Fibroblast of upper back skin (primary cell): ENCODE measurements around the gene POU2F3.
A peak's percentile ranks its signal among the peaks of the same experiment; 100 is the strongest.

ENCODE experiments used
- DNase-seq: peaks from one replicate; pipeline ENCODE4 v3.0.0-alpha.2; 2013

Gene POU2F3

DNA sequence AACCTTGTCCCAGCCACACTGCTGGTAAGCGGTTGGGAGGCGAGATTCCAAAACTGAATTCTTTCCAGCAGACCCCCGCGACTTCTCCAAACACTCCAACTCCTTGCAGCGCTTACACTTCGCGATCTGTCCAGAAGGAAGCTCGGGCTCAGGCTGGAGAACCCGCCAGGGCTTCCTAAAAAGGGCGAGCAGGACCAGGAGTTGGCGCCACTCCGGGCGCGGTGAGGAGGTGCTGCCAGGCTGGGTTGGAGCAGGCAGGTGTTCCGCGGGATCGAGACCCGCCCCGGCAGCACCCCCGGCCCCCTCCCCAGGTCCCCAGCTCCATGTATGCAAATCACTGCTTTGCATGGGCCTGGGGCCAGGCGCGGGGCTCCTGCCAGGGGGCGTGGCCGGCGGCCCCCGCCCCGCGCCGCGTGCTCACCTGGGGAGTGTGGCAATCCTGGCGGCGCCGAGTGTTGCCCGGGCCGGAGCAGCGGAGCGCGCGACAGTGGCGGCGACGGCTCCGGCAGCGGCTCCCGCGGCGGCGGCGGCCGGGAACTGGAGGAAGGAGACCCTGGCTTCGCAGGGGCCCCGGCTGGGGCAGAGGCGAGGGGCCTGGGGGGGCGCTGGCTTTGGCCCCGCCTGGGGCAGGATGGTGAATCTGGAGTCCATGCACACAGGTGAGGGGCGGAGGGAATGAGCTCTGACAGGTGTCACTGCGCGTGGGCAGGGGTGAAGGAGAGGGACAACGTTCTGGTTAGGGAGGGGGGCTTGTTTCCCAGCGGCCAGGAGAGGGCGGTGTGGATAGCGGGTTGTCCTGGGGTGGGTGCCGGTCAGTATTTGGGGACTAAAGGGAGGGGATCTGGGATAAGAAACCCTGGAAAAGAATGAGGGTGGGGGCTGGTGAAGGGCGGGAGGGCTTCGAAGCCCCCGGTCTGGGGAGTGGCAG is at the start of gene POU2F3:
Gene POU2F3 (plus strand): TSS at position 428 of the 928 bp plus-strand sequence. CDS start 204 bp downstream, at position 632.
- DNase-seq: no peak

- DNase-seq: no peak
These were observed 48.9 kb upstream of the POU2F3 start for GRCh38 chr11:120191058-120191457.

DNA sequence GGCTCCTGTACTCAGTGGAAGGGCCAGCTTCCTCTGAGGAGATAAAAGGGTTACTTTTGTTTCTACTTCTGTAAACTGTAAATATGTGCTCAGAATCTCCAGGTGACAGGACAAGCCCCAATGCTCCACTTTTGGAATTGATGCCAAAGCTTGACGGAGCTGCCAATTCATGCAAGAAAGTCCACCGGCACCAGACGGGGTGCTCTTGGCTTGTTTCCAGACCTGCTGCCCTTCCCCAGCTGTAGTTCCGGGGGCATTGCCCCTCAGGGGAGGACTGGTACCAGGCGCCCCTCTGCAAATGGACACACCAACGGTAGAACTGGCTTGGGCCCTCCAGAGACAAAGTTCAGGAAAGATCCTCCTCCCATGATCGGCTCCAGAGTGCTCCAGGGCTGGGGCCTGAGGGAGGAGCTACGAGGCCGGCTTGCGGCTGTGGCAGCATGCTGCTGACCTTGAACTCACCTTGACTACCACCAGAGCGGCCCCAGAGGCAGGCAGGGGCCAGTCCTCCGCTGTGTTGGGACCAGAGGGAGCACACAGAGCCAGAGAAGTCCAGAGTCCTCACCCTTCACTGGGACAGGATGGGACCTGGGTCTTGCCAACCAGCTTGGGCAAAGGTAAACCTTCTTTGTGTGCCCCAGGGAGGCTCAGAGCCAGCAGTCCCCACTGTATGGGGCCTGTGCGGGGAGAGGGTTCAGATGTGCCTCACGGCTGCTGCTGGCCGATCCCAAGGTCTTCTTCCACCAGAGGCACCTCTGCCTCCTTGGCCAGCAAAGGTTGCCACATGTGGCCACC is 46.9 kb upstream of the POU2F3 start:
- DNase-seq: no peak

- DNase-seq: no peak
These were observed 45.8 kb upstream of the POU2F3 start for GRCh38 chr11:120194166-120194565.

GRCh38 chr11:120195601-120196320 is 44.2 kb upstream of the POU2F3 start:
- DNase-seq: peak; percentile 37

DNA sequence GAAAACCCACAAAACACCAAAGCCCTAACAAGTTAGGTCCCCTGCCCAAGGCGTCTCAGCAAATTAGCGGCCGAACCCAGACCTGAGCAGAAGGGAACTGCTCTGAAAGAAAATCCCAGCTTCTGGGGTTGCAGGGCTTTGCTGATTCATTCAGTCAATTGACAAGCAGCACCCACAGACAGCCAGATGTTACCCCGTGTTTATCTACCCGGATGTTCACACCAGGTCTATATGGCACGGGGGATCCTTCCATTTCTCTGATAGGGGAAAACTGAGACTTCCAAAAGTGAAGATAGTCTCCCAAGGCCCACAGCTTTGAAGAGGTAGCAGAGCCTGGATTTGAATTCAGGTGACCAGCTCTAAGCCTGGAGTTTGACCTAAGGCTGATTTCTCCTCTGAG is 43.1 kb upstream of the POU2F3 start:
- no peak for DNase-seq

DNA sequence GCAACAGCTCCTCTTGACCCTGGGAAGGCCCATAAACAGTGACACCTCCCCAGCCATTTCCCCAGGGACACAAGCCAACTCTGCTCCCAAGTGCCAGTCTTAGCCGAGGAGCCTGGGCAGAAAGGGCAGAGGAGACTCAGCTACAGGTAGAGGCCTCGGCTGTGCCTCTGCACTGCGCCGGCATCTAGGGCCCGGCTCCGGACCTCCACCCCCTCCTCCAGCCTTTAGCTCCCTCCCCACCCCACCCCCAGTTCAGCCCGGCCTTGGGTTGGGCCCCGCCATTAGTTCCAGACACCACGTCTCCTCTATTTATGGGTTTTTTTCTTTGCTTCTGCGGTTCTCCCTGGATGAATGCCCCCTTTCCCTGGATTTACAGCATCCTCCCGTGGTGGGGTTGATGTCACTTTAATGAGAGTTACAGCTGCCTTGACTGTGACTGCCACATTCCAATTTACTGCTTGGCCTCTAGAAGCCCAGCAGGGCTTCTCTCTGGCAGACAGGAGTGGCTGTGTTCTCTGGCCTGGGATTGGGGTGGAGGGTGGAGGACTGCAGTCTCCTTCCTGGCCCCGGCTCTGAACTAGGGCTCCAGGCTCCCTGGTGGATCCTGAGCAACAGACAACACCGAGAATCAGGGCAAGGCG is 42.6 kb upstream of the POU2F3 start:
- DNase-seq: peak; percentile 83

DNA sequence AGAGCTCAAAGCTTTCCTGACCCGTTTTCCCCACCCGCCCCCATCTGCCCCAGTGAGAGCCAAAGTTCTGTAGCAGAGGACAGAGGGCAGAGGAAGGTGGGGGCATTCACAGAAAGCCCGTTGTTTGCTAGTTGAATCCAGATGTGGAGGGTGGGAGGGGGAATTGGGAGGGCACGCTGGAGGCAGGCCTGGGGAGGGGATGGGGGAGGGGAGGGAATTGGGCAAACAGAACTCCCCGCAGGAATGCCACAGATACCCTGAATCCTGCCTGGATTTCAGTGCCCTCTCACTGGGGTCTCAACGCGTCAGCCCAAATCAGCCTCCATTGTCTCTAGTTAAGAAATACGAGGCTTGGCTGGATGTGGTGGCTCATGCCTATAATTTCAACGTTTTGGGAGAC is 42.0 kb upstream of the POU2F3 start:
- DNase-seq: no peak

- DNase-seq: no peak
These were observed 41.5 kb upstream of the POU2F3 start for GRCh38 chr11:120198403-120198786.

DNA sequence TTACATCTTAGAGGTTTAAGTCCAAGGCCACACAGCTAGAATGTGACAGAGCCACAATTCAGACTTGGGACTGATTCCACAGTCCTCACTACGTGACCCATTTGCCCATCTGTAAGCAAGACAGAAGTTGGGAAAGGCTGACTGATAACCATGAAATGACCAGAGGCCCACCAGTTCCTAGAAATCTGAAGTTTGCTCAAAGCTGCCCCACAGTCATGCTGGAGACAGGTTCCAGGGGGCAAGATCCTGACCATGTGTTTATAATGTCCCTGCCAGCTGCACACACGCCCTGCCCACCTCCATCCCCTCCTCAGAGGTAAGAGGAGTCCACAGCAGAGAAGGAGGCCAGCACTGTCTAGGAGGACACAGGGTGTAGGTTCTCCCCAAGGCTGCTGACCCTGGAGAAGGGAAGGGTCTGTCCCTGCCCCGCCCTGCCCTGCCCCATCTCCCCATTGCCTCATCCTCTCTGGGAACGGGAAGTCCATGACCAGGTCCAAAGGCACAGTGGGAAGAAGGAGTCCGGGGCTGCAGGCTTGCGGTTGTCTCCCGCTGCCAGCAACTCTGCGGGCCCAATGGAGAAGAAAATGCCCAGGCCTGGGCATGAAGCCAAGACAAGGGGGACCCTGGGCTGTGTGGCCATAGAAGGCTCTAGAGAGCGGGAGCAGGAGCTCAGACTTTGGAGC is 41.0 kb upstream of the POU2F3 start:
- no peak for DNase-seq

- DNase-seq: no peak
These were observed 40.3 kb upstream of the POU2F3 start for GRCh38 chr11:120199613-120200012.

- DNase-seq: no peak
These were observed 39.3 kb upstream of the POU2F3 start for GRCh38 chr11:120200677-120201076.

- no peak for DNase-seq
These were observed 38.3 kb upstream of the POU2F3 start for GRCh38 chr11:120201653-120202052.

GRCh38 chr11:120203626-120204025 is 36.3 kb upstream of the POU2F3 start:
- DNase-seq: no peak

DNA sequence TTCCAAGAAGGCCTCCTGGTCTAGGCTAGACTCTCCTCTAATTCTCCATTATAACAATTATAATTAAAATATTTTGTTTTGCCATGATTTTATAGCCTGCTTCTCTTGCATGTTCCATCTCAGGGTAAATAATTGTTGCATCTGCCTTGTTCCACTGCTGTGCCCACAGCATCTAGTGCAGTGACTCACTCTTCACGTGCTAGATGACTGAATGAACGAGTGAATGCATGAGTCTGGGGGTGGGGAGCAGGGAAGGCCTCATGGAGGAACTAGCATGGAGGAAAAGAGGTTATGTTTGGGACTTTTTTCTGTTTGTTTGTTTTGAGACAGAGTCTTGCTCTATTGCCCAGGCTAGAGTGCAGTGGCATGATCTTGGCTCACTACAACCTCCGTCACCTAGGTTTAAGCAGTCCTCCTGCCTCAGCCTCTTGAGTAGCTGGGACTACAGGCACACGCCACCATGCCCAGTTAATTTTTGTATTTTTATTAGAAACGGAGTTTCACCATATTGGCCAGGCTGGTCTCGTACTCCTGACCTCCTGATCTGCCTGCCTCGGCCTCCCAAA is 34.3 kb upstream of the POU2F3 start:
- DNase-seq: peak; percentile 52

GRCh38 chr11:120207512-120207911 is 32.4 kb upstream of the POU2F3 start:
- no peak for DNase-seq

GRCh38 chr11:120208001-120208441 is 31.9 kb upstream of the POU2F3 start:
- DNase-seq: no peak

DNA sequence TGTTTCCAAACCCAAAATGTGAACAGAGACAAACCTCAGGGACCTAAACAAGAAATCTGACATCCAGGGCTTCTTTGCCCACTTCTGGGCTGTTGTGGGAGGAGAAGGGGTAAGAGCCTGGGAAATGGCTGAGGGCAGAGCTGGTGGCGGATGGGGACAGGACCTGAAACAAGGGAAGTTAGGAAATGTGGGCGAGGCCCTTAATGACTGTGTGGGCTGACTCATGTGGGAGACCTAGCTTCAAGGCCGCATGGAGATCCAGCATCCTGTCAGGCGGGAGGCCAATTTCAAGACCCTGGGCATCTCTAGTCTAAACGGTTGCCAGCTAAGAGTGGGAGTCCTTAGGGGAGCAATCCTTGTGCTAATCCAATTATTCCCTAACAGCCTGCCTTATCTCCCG is 31.2 kb upstream of the POU2F3 start:
- peak; percentile 62 for DNase-seq

DNA sequence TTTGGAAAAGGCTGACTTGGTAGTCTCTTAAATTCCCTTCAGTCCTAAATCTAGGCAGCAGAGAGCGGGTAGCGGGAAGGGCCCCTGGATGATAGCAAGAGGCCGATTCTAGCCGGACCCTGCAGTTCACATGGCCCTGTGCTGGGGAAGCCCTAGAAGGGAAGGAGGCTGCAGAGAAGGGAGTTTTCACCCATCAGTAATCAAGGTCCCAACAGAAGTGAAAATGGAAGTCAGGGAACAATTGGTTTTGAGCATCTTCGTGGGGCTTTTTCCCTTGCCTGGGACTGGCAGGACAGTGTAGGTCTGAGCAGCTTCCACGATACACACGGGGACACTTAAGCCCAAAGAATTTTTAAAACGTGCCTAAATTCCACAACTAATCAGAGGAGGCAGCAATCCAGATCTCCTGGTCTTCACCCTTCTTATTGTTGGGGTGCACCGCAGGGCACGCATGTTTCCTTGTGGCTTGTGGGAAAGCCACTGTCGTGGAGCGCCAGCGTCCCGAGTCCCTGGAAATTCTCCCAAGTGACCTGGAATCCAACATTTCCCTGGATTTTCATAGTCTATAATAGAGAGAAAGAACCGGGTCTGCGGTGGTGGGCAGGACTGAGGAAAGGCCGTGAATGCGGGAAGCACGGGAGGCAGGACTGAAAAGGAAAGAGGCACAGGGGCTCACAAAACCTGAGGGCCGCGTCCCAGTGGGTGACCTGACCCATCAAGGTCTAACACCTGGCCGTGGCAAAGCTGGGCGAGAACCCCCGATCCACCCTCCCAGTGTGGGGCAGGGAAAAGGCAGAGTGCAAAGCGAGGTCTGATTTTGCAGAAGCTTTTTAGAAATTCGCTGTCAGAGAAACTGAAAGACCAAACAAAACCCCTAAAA is 30.0 kb upstream of the POU2F3 start:
- DNase-seq: no peak
